GM18498 (cell line): Measurements from ENCODE around the gene CPED1.
A peak's percentile ranks its signal among the peaks of the same experiment; 100 is the strongest.
"Not testable (repeated sequence)": the region's sequence is repeated elsewhere in the genome, so short reads cannot be mapped to it uniquely, and the experiment has no call there.

Experiments used
- ATAC-seq: cut with Tn5 transposase; IDR thresholded peaks from one replicate; pipeline ENCODE4 v1.9.1; 2021; ENCODE audit warnings: mild to moderate bottlenecking, moderate library complexity; ENCODE audit not compliant: unreplicated experiment

Gene CPED1

DNA sequence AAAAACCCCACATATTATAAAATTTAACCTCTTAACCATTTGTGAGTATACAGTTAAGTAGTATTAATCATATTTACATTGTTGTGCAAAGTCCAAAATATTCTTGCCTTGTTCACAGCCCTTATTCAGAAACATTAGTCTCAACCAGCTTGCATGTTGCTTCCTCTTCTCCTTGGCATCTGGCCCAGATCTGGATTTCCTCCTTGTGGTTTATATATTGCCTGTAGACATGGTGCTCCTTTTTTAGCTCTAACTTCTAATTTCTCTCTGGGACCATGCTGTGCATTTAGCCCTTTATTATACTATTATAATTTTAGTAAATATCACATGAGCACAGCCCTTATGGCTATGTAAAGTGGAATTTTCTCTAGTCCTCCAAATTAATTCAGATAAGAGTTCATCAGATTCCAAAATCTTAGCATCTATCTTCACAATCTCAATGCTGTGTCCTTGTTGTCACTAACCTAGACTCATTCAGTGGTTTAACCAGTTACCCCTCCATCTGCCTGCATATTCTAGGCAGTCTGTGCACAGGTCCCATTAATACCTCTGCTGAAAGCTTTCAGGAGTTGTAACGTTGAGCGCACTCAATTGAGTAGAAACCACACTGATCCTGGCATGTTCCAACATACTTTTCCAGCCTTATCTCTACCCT is 7.9 kb downstream of the CPED1 start:
- peak; percentile 67 for ATAC-seq

- ATAC-seq, result peak; percentile 48
Measured at GRCh38 chr7:120996988-120997345, 8.5 kb downstream of the CPED1 start.

DNA sequence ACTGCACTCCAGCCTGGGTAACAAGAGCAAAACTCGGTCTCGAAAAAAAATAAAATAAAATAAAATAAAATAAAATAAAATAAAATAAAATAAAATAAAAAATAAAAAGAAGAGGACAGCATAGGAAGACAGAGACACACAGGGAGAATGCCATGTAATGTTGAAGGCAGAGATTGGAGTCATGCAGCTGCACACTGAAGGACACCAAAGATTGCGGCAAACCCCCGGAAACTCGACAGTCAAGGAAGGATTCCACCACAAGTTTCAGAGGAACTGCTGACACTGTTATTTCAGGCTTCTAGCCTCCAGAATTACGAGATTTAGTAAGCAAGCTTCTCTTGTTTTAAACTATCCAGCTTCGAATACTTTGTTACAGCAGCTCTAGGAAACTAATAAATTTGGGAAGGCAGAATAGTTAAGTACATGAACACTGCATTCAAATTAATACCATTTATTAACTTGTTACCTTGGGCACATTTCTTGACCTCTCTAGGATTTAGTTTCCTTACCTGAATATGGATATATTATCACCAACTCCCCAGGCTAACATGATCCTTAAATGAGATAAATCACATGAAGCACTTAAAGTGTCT is 9.5 kb downstream of the CPED1 start:
- no peak for ATAC-seq

DNA sequence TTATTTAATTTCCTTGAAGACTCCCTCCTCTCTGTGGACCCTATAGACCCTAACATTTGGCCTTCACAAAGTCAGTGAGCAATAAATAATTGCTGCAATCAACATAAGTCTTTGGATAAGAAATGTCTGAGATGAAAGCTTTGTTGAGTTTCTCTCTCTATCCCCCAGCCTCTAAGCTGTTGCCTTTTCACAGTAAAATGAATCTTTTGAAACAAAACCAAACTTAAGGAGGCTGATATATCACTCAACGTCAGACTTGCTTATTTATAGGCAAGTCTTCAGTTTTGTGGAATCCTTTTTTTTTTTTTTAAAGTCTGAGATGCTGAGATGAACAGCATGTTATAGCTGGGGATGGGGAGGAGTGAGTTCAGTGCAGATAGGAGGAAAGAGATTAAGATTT is 10.0 kb downstream of the CPED1 start:
- no peak for ATAC-seq

- ATAC-seq, result no peak
Measured at GRCh38 chr7:120998996-120999565, 10.6 kb downstream of the CPED1 start.

DNA sequence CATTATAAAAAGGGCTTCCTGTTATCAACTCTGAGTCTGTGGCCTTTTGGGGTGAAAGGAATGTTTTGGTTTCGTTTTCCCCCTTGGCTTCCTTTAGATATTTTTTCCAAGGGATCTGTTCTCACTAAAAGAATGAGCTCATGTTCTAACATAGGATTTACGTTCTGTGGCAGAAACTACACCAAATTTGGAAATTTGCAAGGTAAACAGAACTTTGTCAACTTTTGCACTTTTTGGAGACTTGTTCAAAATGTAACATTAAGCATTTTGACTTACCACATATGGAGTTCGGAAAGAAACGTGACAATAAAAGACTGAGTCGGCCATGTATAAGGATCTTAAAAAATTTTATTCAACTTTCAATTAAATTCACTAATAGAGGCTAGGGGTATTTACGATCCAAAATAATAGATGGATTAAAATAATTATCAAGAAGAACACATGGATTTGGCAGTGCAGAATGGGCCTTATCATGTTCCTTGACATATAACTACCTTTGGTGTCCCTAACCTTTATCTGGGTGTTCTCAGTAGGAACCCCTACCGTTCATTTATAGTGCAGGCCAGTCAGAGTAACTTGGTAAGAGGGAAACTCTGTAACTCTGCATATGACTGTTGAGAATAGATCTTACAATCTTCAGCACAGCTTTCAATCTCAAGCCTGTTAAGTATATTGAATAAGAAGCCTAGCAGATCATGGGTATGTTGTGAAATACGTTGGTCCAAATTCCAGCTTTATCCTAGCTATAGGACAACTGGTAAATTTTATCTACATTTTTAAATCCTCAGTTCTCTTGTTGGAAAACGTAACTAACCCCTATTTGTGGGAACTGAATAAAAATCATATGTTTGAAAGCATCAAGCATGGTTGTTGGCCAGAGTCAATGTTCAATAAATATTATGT is 11.8 kb downstream of the CPED1 start:
- ATAC-seq, result no peak

GRCh38 chr7:121001234-121001906 is 12.9 kb downstream of the CPED1 start:
- no peak for ATAC-seq

DNA sequence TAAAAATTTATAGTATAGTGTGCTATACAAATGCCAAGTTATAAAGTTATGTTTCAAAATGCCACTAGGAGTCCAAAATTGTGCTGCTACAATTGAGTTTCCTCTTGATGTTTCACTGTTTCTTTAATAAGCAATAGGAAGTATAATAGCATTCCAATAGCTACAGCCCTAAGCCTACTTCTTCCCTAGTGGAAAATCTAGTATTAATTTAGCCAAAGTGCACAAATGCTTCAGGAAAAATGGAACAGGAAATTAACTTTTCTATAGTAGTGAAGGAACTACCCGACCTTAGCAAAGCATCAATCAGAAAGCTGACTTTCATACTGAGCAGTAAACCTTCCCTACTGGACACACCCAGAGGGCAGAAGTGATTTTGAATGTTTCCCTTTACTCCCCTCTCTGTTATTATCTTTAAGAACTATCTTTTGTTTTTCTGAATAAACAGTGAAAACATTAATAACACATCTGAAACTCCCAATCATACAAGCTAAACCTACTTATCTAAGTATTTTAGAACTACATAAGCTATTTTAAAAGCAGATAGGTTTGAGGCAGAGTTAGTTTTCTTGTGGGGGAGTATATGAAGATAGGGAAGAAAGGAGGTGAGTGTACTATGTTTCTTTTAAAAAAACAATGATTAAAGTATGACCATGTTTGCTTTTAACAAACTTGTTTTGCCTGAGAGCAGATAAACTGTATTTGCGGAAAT is 13.7 kb downstream of the CPED1 start:
- ATAC-seq, result no peak

- ATAC-seq, result no peak
Measured at GRCh38 chr7:121002757-121003200, 14.3 kb downstream of the CPED1 start.

DNA sequence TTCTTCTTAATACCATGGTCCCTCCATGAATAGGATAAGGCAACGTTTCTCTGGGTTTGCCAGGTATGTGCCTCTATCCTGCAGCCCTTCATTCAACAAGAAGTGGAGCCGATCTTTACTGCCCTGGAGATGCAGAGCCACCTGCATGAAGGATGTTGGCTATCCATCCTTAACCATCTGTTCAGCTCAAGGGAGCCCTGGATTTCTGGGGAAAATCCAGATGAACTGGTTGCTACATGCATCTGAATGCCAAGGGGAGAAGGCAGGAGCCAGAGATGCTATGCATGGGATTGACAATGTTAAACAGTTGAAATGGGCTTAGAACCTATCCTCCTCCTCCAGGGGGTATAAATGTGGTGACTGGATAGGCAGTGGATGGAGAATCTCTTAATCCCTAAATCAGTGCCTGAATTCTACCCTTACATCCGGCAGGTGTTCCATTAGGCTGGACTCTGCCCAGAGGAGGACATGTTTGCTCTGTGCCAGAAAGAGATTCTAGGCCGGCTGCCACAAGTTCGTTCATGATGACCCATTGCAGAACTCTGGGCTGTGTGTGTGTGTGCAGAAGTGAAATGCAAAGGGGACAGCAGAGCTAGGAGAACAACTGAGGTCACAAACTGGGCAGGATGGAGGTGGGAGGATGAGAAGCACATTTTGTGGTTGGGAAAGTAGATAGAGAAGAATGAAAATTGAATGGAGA is 15.6 kb downstream of the CPED1 start:
- ATAC-seq, result no peak

DNA sequence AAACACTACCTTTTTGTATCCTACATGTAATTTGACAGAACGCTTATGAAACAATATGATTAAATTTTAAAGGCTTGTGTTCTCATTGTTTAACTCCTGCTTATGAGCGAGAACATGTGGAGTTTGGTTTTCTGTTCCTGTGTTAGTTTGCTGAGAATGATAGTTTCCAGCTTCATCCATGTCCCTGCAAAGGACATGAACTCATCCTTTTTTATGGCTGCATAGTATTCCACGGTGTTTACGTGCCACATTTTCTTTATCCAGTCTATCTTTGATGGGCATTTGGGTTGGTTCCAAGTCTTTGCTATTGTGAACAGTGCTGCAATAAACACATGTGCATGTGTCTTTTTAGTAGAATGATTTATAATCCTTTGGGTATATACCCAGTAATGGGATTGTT is 16.5 kb downstream of the CPED1 start:
- not testable (repeated sequence) for ATAC-seq

- no peak for ATAC-seq
Measured at GRCh38 chr7:121005996-121006584, 17.6 kb downstream of the CPED1 start.

- ATAC-seq, result no peak
Measured at GRCh38 chr7:121006711-121007315, 18.3 kb downstream of the CPED1 start.

DNA sequence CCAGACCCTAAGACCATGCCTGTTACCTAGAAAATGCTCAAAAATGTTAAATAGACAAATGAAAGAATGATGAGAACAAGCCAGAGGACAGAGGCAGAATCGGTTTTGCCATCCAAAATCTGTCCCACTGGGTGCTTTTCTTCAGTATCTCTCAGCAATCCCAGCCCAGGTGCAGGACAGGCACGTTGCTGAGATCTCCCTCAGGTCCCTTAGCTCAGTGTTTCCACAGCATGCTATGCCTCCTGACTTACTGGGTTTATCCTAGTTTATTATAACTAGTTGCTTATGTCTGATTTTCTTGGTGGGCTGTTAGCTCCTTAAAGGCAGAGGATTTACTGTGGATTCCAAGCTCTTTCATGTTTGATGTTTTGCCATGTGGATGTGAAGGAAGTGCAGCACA is 20.3 kb downstream of the CPED1 start:
- no peak for ATAC-seq

DNA sequence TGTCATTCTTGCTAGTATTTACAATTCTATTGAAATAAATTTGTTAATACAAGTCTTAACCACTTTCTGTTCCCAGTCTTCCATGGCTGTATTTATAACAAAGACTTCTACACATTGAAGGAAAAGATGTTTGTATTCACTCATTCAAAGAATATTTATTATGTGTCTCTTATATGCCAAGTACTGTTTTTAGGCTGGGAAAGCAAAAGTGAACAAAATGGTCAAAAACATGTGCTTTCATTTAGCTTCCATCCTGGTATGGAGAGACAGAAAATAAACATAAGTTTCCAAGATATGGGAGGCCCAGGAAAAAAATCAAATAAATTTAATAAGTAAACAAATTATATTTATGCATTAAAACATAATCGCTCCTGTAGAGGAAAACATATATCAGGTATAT is 22.9 kb downstream of the CPED1 start:
- ATAC-seq, result no peak

DNA sequence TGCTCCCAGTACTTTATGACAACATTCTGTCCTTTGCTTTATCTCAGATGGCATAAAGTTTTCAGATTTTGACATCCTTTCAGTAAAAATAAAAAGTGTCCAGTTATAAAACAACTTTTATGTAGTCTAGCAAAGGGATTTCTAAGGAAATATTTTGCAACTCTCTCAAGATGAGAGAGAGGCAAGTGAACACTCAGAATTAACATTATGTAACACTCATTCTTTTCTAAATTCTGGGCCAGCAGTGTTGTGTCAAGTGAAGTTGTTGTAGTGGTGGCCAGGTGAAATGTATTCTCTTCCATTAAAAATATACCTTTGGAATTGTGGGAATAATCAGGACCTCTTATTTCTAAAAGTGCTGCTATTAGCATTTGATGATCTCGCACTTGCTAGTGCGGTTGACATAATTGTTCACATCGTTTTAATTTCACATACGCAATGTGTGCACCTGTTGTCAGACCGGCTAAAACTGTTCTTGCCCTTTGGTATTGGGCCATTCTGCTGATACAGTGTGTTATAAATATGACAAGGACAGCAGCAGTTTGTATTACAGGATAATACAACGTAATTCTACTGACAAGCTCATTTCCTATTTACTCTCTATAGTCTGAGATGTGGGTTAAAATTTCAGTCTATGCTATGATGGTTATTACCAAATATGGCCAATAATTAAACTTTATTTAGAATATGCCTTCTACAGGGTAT is 23.8 kb downstream of the CPED1 start:
- no peak for ATAC-seq

GRCh38 chr7:121012919-121013318 is 24.4 kb downstream of the CPED1 start:
- ATAC-seq, result no peak

GRCh38 chr7:121015560-121015959 is 27.0 kb downstream of the CPED1 start:
- no peak for ATAC-seq
